ENCODE results near the gene SMU1. TPM values are rescaled to one million over a fixed set of nuclear protein-coding genes. Genes with fewer than 3 reads are reported as not detected.
A peak's percentile ranks its signal among the peaks of the same experiment; 100 is the strongest.

SMU1 gene
- total and polyA plus RNA-seq, 7 donors: 8.4 to 18.4 (median 15.5) TPM

DNA sequence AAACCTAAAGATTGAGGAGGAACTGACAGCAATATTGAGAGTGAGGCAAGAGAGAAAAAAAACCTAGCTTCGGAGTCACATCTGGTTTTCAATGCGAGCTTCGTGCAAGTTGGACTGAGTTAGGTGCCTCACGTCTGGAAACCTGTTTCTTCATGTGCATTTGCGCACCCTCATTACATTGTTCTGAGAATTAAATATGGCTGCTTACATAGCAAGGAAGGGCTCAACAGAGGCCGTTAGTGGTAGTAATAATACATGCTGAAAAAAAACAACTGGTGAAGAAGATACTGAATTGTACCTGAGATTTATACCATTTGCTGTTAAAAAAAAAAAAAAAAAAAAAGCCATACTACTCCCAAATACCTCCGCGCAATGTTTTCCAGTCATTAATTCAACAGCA lies 32.8 kb downstream of the SMU1 start:
- Histone ChIP-seq H3K4me1 (peaks cover 14% of the 10 kb centered on the region), H3K27ac (peak overlapping the region; percentile 97), H3K4me3 (peak overlapping the region; percentile 74), H3K36me3 (ENCODE audit: insufficient read depth in 1 of 2, low read depth in 1 of 2) (peaks cover 12 to 57% of the 10 kb centered on the region in 2 donors), H3K9me3 (no peaks in the 10 kb centered on the region), H3K27me3 (ENCODE audit: insufficient read depth in 3 of 3, low read length in 2 of 3) (no peaks in the 10 kb centered on the region)
- ATAC-seq (peak in 1 of 4 donors; percentile 5), DNase-seq (no peak)
- WGBS, 3 donors: 39 to 45% (median 44%) methylated on average over 8 of the region's 8 CpGs
- intact Hi-C loops (cut with DNase I): no loop called here
- TF ChIP-seq, protein P1, sequence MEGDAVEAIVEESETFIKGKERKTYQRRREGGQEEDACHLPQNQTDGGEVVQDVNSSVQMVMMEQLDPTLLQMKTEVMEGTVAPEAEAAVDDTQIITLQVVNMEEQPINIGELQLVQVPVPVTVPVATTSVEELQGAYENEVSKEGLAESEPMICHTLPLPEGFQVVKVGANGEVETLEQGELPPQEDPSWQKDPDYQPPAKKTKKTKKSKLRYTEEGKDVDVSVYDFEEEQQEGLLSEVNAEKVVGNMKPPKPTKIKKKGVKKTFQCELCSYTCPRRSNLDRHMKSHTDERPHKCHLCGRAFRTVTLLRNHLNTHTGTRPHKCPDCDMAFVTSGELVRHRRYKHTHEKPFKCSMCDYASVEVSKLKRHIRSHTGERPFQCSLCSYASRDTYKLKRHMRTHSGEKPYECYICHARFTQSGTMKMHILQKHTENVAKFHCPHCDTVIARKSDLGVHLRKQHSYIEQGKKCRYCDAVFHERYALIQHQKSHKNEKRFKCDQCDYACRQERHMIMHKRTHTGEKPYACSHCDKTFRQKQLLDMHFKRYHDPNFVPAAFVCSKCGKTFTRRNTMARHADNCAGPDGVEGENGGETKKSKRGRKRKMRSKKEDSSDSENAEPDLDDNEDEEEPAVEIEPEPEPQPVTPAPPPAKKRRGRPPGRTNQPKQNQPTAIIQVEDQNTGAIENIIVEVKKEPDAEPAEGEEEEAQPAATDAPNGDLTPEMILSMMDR (IDR thresholded peaks at IDR 0.05): no peak

DNA sequence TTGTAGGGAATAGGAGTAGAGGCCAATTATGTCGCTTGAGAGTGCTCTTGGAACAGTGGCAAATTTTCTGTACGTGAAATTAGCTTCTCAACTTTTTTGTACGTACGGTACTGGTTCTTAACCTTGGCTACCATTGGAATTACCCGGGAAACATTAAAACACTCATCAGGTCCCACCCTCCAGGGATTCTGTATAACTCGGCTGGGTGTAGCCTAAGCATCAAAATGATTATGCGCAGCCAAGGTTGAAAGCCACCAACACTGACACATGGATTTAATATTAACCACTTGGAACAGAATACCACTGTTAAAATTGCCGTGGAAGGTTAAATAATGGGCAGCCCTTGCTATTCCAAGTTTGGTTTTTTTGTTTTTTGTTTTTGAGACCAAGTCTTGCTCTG lies 34.0 kb downstream of the SMU1 start:
- intact Hi-C loops (cut with DNase I): no loop called here
- Histone ChIP-seq H3K27ac (no peak overlapping the region), H3K9me3 (no peaks in the 10 kb centered on the region), H3K4me3 (no peak overlapping the region), H3K4me1 (peaks cover 14% of the 10 kb centered on the region), H3K36me3 (ENCODE audit: insufficient read depth in 1 of 2, low read depth in 1 of 2) (peaks cover 18 to 57% of the 10 kb centered on the region in 2 donors), H3K27me3 (ENCODE audit: insufficient read depth in 3 of 3, low read length in 2 of 3) (no peaks in the 10 kb centered on the region)
- 37 to 53% (median 44%) methylated on average over 8 of the region's 8 CpGs for WGBS, 3 donors
- no peak for DNase-seq
- ATAC-seq: no peak
- TF ChIP-seq, protein P1 (IDR thresholded peaks at IDR 0.05): no peak

DNA sequence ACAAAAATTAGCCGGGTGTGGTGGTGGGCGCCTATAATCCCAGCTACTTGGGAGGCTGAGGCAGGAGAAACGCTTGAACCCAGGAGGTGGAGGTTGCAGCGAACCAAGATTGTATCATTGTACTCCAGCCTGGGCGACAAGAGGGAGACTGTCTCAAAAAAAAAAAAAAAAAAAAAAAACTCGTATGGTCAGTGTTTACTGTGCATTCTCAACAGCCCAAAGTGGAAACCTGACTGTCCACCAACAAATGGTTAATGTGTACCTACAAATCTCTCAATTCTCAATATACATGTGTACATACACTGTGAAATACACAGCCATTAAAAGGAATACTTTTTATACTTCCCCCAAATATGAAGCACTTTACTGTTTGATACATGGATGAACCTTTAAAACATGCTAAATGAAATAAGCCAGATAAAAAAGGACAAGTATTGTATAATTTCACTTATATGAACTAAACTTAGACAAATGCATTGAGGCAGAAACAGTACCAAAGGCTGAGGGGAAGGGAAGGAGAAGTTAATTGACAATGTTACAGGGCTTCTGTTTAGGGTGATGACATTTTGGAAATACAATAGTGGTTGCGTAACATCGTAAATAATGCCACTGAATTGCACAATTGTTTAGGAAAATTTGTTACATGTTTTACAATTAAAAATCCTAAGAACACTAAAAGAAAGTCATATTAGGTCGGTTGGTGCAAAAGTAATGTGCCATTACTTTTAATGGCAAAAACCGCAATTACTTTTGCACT lies 34.9 kb downstream of the SMU1 start:
- Histone ChIP-seq H3K4me1 (peaks cover 14% of the 10 kb centered on the region), H3K9me3 (no peaks in the 10 kb centered on the region), H3K27me3 (ENCODE audit: insufficient read depth in 3 of 3, low read length in 2 of 3) (no peaks in the 10 kb centered on the region), H3K27ac (no peak overlapping the region), H3K36me3 (ENCODE audit: insufficient read depth in 1 of 2, low read depth in 1 of 2) (peaks cover 17 to 57% of the 10 kb centered on the region in 2 donors), H3K4me3 (no peak overlapping the region)
- TF ChIP-seq, protein P1 (IDR thresholded peaks at IDR 0.05): no peak
- ATAC-seq (no peak), DNase-seq (no peak)
- WGBS, 3 donors: 81 to 88% (median 86%) methylated on average over 10 of the region's 10 CpGs
- intact Hi-C loops (cut with DNase I): no loop called here

DNA sequence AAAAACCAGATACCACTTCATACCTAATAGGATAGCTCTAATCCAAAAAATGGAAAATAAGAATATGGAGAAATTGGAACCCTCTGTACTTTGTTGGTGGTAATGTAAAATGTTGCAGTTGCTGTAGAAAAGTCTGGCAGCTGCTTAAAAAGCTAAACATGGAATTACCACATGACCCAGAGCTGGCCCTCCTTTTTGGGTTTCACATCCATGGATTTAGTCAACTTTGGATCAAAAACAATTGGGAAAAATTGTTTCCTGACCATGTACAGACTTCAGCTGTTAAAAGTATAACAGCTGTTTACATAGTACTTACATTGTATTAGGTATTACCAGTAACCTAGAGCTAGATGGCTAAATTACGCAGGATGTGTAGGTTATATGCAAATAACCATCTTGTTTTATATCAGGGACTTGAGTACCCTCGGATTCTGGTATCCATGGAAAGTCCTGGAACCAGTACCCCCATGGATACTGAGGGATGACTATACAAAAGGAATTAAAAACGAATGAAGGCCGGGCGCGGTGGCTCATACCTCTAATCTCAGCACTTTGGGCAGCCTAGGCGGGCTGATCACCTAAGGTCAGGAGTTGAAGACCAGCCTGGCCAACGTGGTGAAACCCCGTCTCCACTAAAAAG lies 35.6 kb downstream of the SMU1 start:
- Histone ChIP-seq H3K4me3 (no peak overlapping the region), H3K36me3 (ENCODE audit: insufficient read depth in 1 of 2, low read depth in 1 of 2) (peaks cover 24 to 57% of the 10 kb centered on the region in 2 donors), H3K9me3 (no peaks in the 10 kb centered on the region), H3K27ac (no peak overlapping the region), H3K27me3 (ENCODE audit: insufficient read depth in 3 of 3, low read length in 2 of 3) (no peaks in the 10 kb centered on the region), H3K4me1 (peaks cover 14% of the 10 kb centered on the region)
- DNase-seq: no peak
- TF ChIP-seq, protein P1 (IDR thresholded peaks at IDR 0.05): no peak
- WGBS, 3 donors: 88 to 90% (median 89%) methylated on average over 9 of the region's 9 CpGs
- ATAC-seq: no peak
- intact Hi-C loops (cut with DNase I): no loop called here
